Endothelial cell of umbilical vein (primary cell): ENCODE data around the gene DOCK6. TPM values are rescaled to one million over a fixed set of nuclear protein-coding genes. Genes with fewer than 3 reads are reported as not detected.

Experiments used
- BruUV-seq: library from RNA; stranded (reverse); fragments of 400-500 nt; replicated peaks from 2 replicates; lab custom pipeline; 2021; lab: Mats Ljungman, UMichigan
- CTCF ChIA-PET: fragments of 300-600, 350-600 bp; sonication (Branson Sonifier 250); formaldehyde crosslinking; loops from one replicate; lab custom pipeline; 2021; ENCODE audit warnings: antibody characterized with exemption, inconsistent platforms; lab: Charles Lee
- POLR2A ChIA-PET: fragments of 300-600, 350-600 bp; sonication (Branson Sonifier 250); formaldehyde crosslinking; loops from one replicate; lab custom pipeline; 2021; ENCODE audit warnings: antibody characterized with exemption, inconsistent platforms; lab: Charles Lee
- DNase-seq: peaks from one replicate; pipeline ENCODE4 v3.0.0-alpha.2; 2011; ENCODE audit warnings: low read depth, low spot score
- FAIRE-seq: peaks from 2 replicates; lab custom pipeline; 2011; peaks lifted over from hg19 to GRCh38; lab: Jason Lieb, UNC
- H2AFZ ChIP-seq: 2 replicates; pipeline ENCODE4 v1.6.0; 2012; ENCODE audit warnings: low read depth, low read length, control low read depth, inconsistent platforms
- H3K27ac ChIP-seq: 2 replicates; pipeline ENCODE4 v1.5.1; 2011; ENCODE audit warnings: low read depth, mild to moderate bottlenecking, control low read depth, low read length, moderate library complexity; ENCODE audit not compliant: insufficient read depth
- H3K27me3 ChIP-seq, 2 experiments: 2 replicates each; pipeline versions ENCODE4 v1.6.0 to v1.6.1; 2011; ENCODE audit warnings: low read length in 2 of 2, mixed read lengths in 1 of 2; ENCODE audit not compliant: control insufficient read depth in 2 of 2, insufficient read depth in 2 of 2
- H3K36me3 ChIP-seq, 2 experiments: 2 replicates in 1 of 2; 3 replicates in 1 of 2; pipeline ENCODE4 v1.5.1; 2011; ENCODE audit warnings: low read length in 2 of 2, mild to moderate bottlenecking in 1 of 2, moderate library complexity in 1 of 2; ENCODE audit not compliant: control insufficient read depth in 2 of 2, insufficient read depth in 2 of 2; ENCODE audit errors: extremely low read depth in 1 of 2
- H3K4me1 ChIP-seq: 3 replicates; pipeline ENCODE4 v1.5.1; 2011; ENCODE audit warnings: mild to moderate bottlenecking, low read length; ENCODE audit not compliant: control insufficient read depth, insufficient read depth; ENCODE audit errors: extremely low read depth
- H3K4me2 ChIP-seq: 2 replicates; pipeline ENCODE4 v1.6.1; 2011; ENCODE audit warnings: low read length, control low read depth, mixed read lengths; ENCODE audit not compliant: insufficient read depth
- H3K4me3 ChIP-seq, 3 experiments: fragments of 200-600 bp in 1 of 3; sonication (generic), shearing (Covaris generic) in 1 of 3; replicated peaks in 1 of 3; 2 replicates each; pipeline ENCODE4 v1.5.1; 2011 to 2016; ENCODE audit warnings: control low read depth in 3 of 3, low read length in 3 of 3, mild to moderate bottlenecking in 2 of 3, inconsistent platforms in 1 of 3, low read depth in 1 of 3, moderate library complexity in 1 of 3; ENCODE audit not compliant: insufficient read depth in 1 of 3
- H3K79me2 ChIP-seq: 2 replicates; pipeline ENCODE4 v1.6.0; 2012; ENCODE audit warnings: low read length, inconsistent platforms; ENCODE audit not compliant: control insufficient read depth, insufficient read depth
- H3K9ac ChIP-seq: replicated peaks from 2 replicates; pipeline ENCODE3; 2011; ENCODE audit warnings: low read length, control low read depth; ENCODE audit not compliant: insufficient read depth; ENCODE audit errors: extremely low read depth
- H3K9me1 ChIP-seq: replicated peaks from 3 replicates; pipeline ENCODE4 v1.6.0; 2011; ENCODE audit warnings: mild to moderate bottlenecking, low read length; ENCODE audit not compliant: control insufficient read depth, insufficient read depth; ENCODE audit errors: extremely low read depth
- H3K9me3 ChIP-seq: replicated peaks from 2 replicates; pipeline ENCODE4 v1.5.1; 2012; ENCODE audit warnings: low read length, inconsistent platforms; ENCODE audit not compliant: control insufficient read depth, insufficient read depth
- H4K20me1 ChIP-seq: replicated peaks from 2 replicates; pipeline ENCODE3; 2011; ENCODE audit warnings: mild to moderate bottlenecking, low read length; ENCODE audit not compliant: control insufficient read depth, insufficient read depth; ENCODE audit errors: extremely low read depth
- CTCF ChIP-seq, 2 donors: IDR thresholded peaks; 1 replicate in 1 of 2; 2 replicates in 1 of 2; pipeline ENCODE4 v1.5.1; 2011; ENCODE audit warnings: low read length in 2 of 2, mild to moderate bottlenecking in 2 of 2, moderate library complexity in 2 of 2, control low read depth in 1 of 2, inconsistent platforms in 1 of 2, low read depth in 1 of 2; ENCODE audit not compliant: insufficient read depth in 1 of 2; ENCODE audit errors: extremely low read depth in 1 of 2
- FOS ChIP-seq: IDR thresholded peaks from 2 replicates; pipeline ENCODE4 v1.6.1; 2011; ENCODE audit warnings: mild to moderate bottlenecking, low read length, moderate library complexity, borderline replicate concordance; ENCODE audit not compliant: insufficient read depth
- JUN ChIP-seq: IDR thresholded peaks from 2 replicates; pipeline ENCODE4 v1.6.1; 2011; ENCODE audit warnings: borderline replicate concordance, low read depth; ENCODE audit not compliant: insufficient read length, insufficient read depth
- MAX ChIP-seq: IDR thresholded peaks from 2 replicates; pipeline ENCODE4 v1.6.1; 2011; ENCODE audit not compliant: insufficient read depth, insufficient read length
- MYC ChIP-seq: IDR thresholded peaks from one replicate; pipeline ENCODE4 v1.6.1; 2011; ENCODE audit warnings: mild to moderate bottlenecking, low read depth, low read length
- POLR2A ChIP-seq: IDR thresholded peaks from 2 replicates; pipeline ENCODE4 v1.6.1; 2012; ENCODE audit warnings: low read depth, mild to moderate bottlenecking, control low read depth, low read length
- POLR2AphosphoS5 ChIP-seq: IDR thresholded peaks from 2 replicates; pipeline ENCODE4 v1.6.1; 2012; ENCODE audit warnings: low read depth, mild to moderate bottlenecking, control low read depth, low read length, moderate library complexity; ENCODE audit not compliant: insufficient read depth
- dilution Hi-C: fragments of 300-500 bp; cut with MboI; formaldehyde crosslinking; loops from one replicate; pipeline ENCODE4 v1.15.0; 2019; ENCODE audit warnings: low sequenced_read_pairs; ENCODE audit not compliant: extremely low pct_ligation_motif_present
- intact Hi-C: fragments of 100-400 bp; cut with micrococcal nuclease; formaldehyde crosslinking; loops from one replicate; pipeline ENCODE4 v1.10.0; 2022
- polyA plus RNA-seq, 4 experiments: library from polyadenylated mRNA; depleted of rRNA in 3 of 4; stranded (reverse) in 3 of 4; unstranded in 1 of 4; fragments of >200 nt; gene quantifications; 2 replicates each; pipeline versions ENCODE4 v1.2.1 to v1.2.3, GENCODE V29; 2011 to 2012; ENCODE audit warnings: missing spikeins in 1 of 4
- total RNA-seq: library from RNA; stranded (reverse); gene quantifications from 2 replicates; pipeline ENCODE4 v1.2.3, GENCODE V29; 2021

DOCK6 gene
- total and polyA plus RNA-seq, 2 donors (not counting 3 experiments of a cell fraction or from before 2014, with no cell fraction given): 126 to 334 TPM

GRCh38 chr19:11304936-11305335, 42.6 kb upstream of the DOCK6 start:
- no peak for FAIRE-seq
- BruUV-seq: no TSS peak
- CTCF ChIA-PET: interaction anchor here (1.5 kb wide), 1 partner anchor 11 kb away, joined by 6 read pairs; no protein-coding TSS in a partner anchor
- no peaks in the 10 kb centered on the region for H3K79me2 ChIP-seq
- H3K9ac ChIP-seq: no peak overlapping the region
- H3K4me2 ChIP-seq: no peak overlapping the region
- no peaks in the 10 kb centered on the region for H3K9me1 ChIP-seq
- H2AFZ ChIP-seq: no peak overlapping the region
- no peak overlapping the region for H3K27ac ChIP-seq
- no peaks in the 10 kb centered on the region for H3K27me3 ChIP-seq
- DNase-seq: no peak
- TF ChIP-seq POLR2A (no peak), JUN (no peak), CTCF (IDR thresholded peaks at IDR 0.05; ENCODE audit: extremely low read depth in 1 of 2, insufficient read depth in 1 of 2, low read depth in 1 of 2, low read length in 2 of 2) (no peak), POLR2AphosphoS5 (no peak), MYC (no peak), MAX (no peak), FOS (no peak)
- dilution Hi-C loops (no loop called here), intact Hi-C loops (no loop called here)
- no peaks in the 10 kb centered on the region for H4K20me1 ChIP-seq
- no peaks in the 10 kb centered on the region for H3K4me1 ChIP-seq
- H3K9me3 ChIP-seq: no peaks in the 10 kb centered on the region
- no peaks in the 10 kb centered on the region for H3K36me3 ChIP-seq
- H3K4me3 ChIP-seq: no peak overlapping the region
- POLR2A ChIA-PET: no interaction called here
